UCSD-AML1 (cell line): Measurements from ENCODE around the gene LSM4.

Experiments
- DNase-seq: peaks from one replicate; lab custom pipeline; 2025; ENCODE audit not compliant: unreplicated experiment; lab: John Stamatoyannopoulos, UW

LSM4 gene

DNA sequence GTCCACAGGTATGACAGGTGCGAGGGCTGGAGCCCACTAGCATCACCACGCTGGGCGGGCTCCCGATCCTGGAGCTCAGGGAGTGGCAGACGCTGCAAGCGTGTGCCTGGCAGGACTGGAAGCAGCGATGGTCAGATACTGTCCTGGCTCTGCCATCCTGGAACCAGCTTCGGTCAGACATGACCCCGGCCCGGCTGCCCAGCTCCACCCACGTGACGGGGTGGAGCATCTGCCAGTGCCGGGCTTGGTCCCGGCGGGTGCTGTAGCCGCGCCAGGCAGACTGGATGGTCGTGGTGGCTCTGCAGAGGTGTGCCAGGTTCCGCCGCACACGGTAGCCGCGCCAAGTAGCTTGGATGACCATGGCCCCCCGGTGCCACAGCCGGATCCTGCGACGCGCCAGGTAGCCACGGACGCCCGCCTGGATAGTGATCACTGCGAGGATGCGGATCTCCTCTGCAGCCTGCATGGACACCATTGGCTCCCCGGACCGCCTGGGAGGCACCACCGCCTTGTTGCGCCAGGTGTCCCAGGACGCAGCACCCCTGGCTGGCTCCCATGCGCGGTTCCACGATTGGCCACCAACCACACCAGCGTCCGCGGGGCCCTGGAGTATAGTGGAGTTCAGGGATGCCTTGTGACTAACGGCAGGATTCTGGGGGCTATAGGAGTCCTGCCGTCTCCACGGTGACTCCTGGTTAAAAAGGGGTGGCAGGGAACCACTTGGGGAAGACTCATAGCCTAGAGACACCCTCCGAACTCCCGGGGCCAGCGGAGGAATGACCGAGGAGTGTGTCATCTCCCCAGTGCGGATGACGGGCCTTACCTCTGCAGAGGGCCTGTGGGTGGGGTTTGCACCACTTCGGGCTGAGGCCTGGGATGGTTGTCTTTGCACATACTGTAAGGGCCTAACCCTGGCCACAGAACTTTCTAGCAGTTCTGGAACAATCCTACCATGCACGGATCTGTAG lies 65.1 kb downstream of the LSM4 start:
- DNase-seq = no peak
